Neuronal stem cell (in vitro differentiated cells): ENCODE data around the gene ETV1.

ENCODE experiments used
- DNase-seq: peaks from one replicate; pipeline ENCODE4 v3.0.0-alpha.2; 2013; ENCODE audit warnings: low spot score
- H2AFZ ChIP-seq: one replicate; pipeline ENCODE4 v1.6.1; 2013; ENCODE audit warnings: mild to moderate bottlenecking, low read length, inconsistent platforms
- H2AK5ac ChIP-seq: 2 replicates; pipeline ENCODE4 v1.6.1; 2013; ENCODE audit warnings: low read depth, mild to moderate bottlenecking, inconsistent platforms, low read length, moderate library complexity, mixed read lengths
- H2BK120ac ChIP-seq: 2 replicates; pipeline ENCODE4 v1.6.1; 2013; ENCODE audit warnings: low read depth, mild to moderate bottlenecking, inconsistent platforms, low read length, moderate library complexity, mixed read lengths
- H2BK12ac ChIP-seq: one replicate; pipeline ENCODE4 v1.6.1; 2013; ENCODE audit warnings: low read length, inconsistent platforms
- H2BK15ac ChIP-seq: 2 replicates; pipeline ENCODE4 v1.6.1; 2013; ENCODE audit warnings: mild to moderate bottlenecking, low read length, inconsistent platforms, mixed read lengths
- H2BK5ac ChIP-seq: one replicate; pipeline ENCODE4 v1.6.1; 2013; ENCODE audit warnings: inconsistent platforms, mild to moderate bottlenecking, low read length, moderate library complexity
- H3K14ac ChIP-seq: one replicate; pipeline ENCODE4 v1.6.1; 2013; ENCODE audit warnings: low read length, inconsistent platforms
- H3K18ac ChIP-seq: 2 replicates; pipeline ENCODE4 v1.6.1; 2013; ENCODE audit warnings: low read length, inconsistent platforms
- H3K23ac ChIP-seq: 2 replicates; pipeline ENCODE4 v1.6.1; 2013; ENCODE audit warnings: low read depth, mild to moderate bottlenecking, mixed read lengths, low read length, inconsistent platforms; ENCODE audit not compliant: poor library complexity
- H3K27ac ChIP-seq: replicated peaks from 3 replicates; pipeline ENCODE4 v1.5.1; 2013; ENCODE audit warnings: low read length, inconsistent platforms
- H3K27me3 ChIP-seq, 3 experiments: 2 replicates each; pipeline ENCODE4 v1.6.1; 2013; ENCODE audit warnings: low read length in 3 of 3, mild to moderate bottlenecking in 2 of 3, inconsistent platforms in 1 of 3, low read depth in 1 of 3, mixed read lengths in 1 of 3, moderate library complexity in 1 of 3; ENCODE audit not compliant: control insufficient read depth in 3 of 3, insufficient read depth in 3 of 3
- H3K36me3 ChIP-seq, 2 donors: replicated peaks in 1 of 2; 2 replicates each; pipeline ENCODE4 v1.6.1; 2013; ENCODE audit warnings: low read length in 2 of 2; ENCODE audit not compliant: control insufficient read depth in 2 of 2, insufficient read depth in 2 of 2
- H3K4ac ChIP-seq: 2 replicates; pipeline ENCODE4 v1.6.1; 2013; ENCODE audit warnings: inconsistent platforms, mild to moderate bottlenecking, low read length, moderate library complexity
- H3K4me1 ChIP-seq, 2 donors: 1 replicate in 1 of 2; 2 replicates in 1 of 2; pipeline ENCODE4 v1.6.1; 2013; ENCODE audit warnings: low read length in 2 of 2, low read depth in 1 of 2; ENCODE audit not compliant: control insufficient read depth in 2 of 2, insufficient read depth in 1 of 2
- H3K4me2 ChIP-seq: one replicate; pipeline ENCODE4 v1.6.1; 2013; ENCODE audit warnings: mild to moderate bottlenecking, low read length, inconsistent platforms; ENCODE audit not compliant: insufficient read depth, poor library complexity, severe bottlenecking
- H3K4me3 ChIP-seq, 2 donors: 2 replicates each; pipeline ENCODE4 v1.5.1; 2013; ENCODE audit warnings: low read length in 2 of 2, mild to moderate bottlenecking in 2 of 2, inconsistent platforms in 1 of 2, moderate library complexity in 1 of 2
- H3K79me1 ChIP-seq: one replicate; pipeline ENCODE4 v1.6.1; 2013; ENCODE audit warnings: low read depth, mild to moderate bottlenecking, inconsistent platforms, low read length, moderate library complexity
- H3K9ac ChIP-seq: one replicate; pipeline ENCODE4 v1.6.1; 2013; ENCODE audit warnings: mild to moderate bottlenecking, low read depth, low read length, inconsistent platforms; ENCODE audit not compliant: poor library complexity
- H3K9me3 ChIP-seq, 2 donors: replicated peaks in 1 of 2; 2 replicates each; pipeline versions ENCODE3 to v1.6.1; 2013; ENCODE audit warnings: low read length in 2 of 2, mild to moderate bottlenecking in 2 of 2, inconsistent platforms in 1 of 2, low read depth in 1 of 2, mixed read lengths in 1 of 2, moderate library complexity in 1 of 2; ENCODE audit not compliant: control insufficient read depth in 2 of 2, insufficient read depth in 1 of 2
- H4K8ac ChIP-seq: one replicate; pipeline ENCODE4 v1.6.1; 2013; ENCODE audit warnings: low read depth, mild to moderate bottlenecking, inconsistent platforms, low read length, moderate library complexity
- H4K91ac ChIP-seq: one replicate; pipeline ENCODE4 v1.6.1; 2013; ENCODE audit warnings: low read length, low read depth, mild to moderate bottlenecking, inconsistent platforms; ENCODE audit not compliant: poor library complexity
- WGBS, 2 donors: extraction: QIAGEN DNeasy Blood & Tissue Kit; methylation state at CpG; one replicate each; pipeline ENCODE4 v1.1.7; 2013; ENCODE audit warnings: missing lambda C conversion rate in 2 of 2, mixed read lengths in 1 of 2; ENCODE audit not compliant: insufficient read length in 2 of 2, insufficient replicate concordance in 1 of 2; ENCODE audit errors: extremely low coverage in 2 of 2; 5-methylcytosine and 5-hydroxymethylcytosine counted together

Gene ETV1

DNA sequence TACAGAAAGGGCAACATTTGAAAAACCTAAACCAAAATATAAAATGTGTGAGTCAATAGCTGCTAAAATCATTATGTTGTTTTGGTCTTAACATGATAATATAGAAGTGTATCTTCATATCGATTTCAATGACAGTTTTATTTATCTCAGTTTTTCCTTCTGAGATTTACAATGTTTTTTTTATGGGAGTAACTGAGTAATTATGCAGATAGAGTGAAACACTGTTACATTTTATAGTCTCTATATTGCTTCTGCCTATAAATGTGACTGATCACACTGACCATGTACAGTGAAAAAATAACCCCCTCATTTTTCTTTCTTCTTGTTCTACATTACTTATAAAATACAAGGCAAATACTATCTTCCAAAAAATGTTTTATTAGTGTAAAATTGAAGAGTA lies 81.6 kb downstream of the ETV1 start:
- Histone ChIP-seq H3K4me3 (no peak overlapping the region), H3K4ac (no peak overlapping the region), H2BK15ac (no peak overlapping the region), H2AK5ac (no peak overlapping the region), H4K91ac (no peak overlapping the region), H2BK120ac (no peak overlapping the region), H3K4me2 (no peak overlapping the region), H3K18ac (no peak overlapping the region), H3K4me1 (peaks cover 0 to 6% of the 10 kb centered on the region in 2 donors), H3K36me3 (peaks cover 7 to 71% of the 10 kb centered on the region in 2 donors), H3K27me3 (no peaks in the 10 kb centered on the region), H3K14ac (no peak overlapping the region), H4K8ac (no peak overlapping the region), H2BK5ac (no peak overlapping the region), H2AFZ (no peak overlapping the region), H3K79me1 (no peaks in the 10 kb centered on the region), H3K9ac (no peak overlapping the region), H3K23ac (no peak overlapping the region), H2BK12ac (no peak overlapping the region), H3K27ac (no peak overlapping the region), H3K9me3 (peaks cover 0 to 1% of the 10 kb centered on the region in 2 donors)
- WGBS, 2 donors = no CpG with 5 or more reads among the region's 1 CpG
- DNase-seq = no peak

DNA sequence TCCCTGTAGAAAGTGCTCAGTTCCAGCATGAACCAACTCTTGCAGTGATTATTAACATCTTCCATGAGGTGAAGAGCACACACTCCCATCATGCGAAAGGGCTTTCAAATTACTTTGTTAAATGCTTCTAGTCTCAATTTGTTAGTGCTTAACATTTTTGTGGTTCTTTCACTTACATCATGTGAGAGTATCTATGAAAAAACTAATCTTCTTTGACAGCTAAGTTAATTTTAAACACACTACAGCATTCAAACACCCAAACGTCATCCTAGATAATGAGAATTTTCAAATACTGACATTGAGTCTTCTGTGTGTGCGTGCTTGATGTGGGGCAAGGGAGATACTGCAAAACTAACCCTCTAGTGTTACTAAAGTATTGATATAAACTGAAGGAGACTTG lies 84.8 kb downstream of the ETV1 start:
- Histone ChIP-seq H3K36me3 (peaks cover 8 to 96% of the 10 kb centered on the region in 2 donors), H4K91ac (no peak overlapping the region), H4K8ac (no peak overlapping the region), H3K4me3 (no peak overlapping the region), H3K27ac (no peak overlapping the region), H2BK15ac (no peak overlapping the region), H2AFZ (no peak overlapping the region), H3K23ac (no peak overlapping the region), H3K27me3 (no peaks in the 10 kb centered on the region), H2BK5ac (no peak overlapping the region), H3K79me1 (no peaks in the 10 kb centered on the region), H2BK12ac (no peak overlapping the region), H3K4ac (no peak overlapping the region), H2BK120ac (no peak overlapping the region), H2AK5ac (no peak overlapping the region), H3K18ac (no peak overlapping the region), H3K4me1 (peaks cover 0 to 6% of the 10 kb centered on the region in 2 donors), H3K9me3 (peaks cover 0 to 2% of the 10 kb centered on the region in 2 donors), H3K4me2 (no peak overlapping the region), H3K14ac (no peak overlapping the region), H3K9ac (no peak overlapping the region)
- no peak for DNase-seq
- no CpG with 5 or more reads among the region's 3 CpGs for WGBS, 2 donors

- H3K4me2 ChIP-seq = no peak overlapping the region
- H3K4ac ChIP-seq = no peak overlapping the region
- H4K8ac ChIP-seq = no peak overlapping the region
- no peak overlapping the region for H3K27ac ChIP-seq
- no peak overlapping the region for H2BK12ac ChIP-seq
- H3K36me3 ChIP-seq = peaks cover 8 to 96% of the 10 kb centered on the region in 2 donors
- no peak overlapping the region for H2AK5ac ChIP-seq
- H2BK5ac ChIP-seq = no peak overlapping the region
- H4K91ac ChIP-seq = no peak overlapping the region
- no peak overlapping the region for H2AFZ ChIP-seq
- H3K14ac ChIP-seq = no peak overlapping the region
- H3K9ac ChIP-seq = no peak overlapping the region
- H3K4me1 ChIP-seq = peaks cover 0 to 3% of the 10 kb centered on the region in 2 donors
- no peak overlapping the region for H3K23ac ChIP-seq
- no peak overlapping the region for H2BK15ac ChIP-seq
- no peak for DNase-seq
- no peak overlapping the region for H3K18ac ChIP-seq
- H3K4me3 ChIP-seq = no peak overlapping the region
- no CpG with 5 or more reads among the region's 2 CpGs for WGBS, 2 donors
- peaks cover 0 to 2% of the 10 kb centered on the region in 2 donors for H3K9me3 ChIP-seq
- H3K27me3 ChIP-seq = no peaks in the 10 kb centered on the region
- H3K79me1 ChIP-seq = no peaks in the 10 kb centered on the region
- no peak overlapping the region for H2BK120ac ChIP-seq
These were observed 85.5 kb downstream of the ETV1 start for GRCh38 chr7:13904007-13904406.

- peaks cover 0 to 1% of the 10 kb centered on the region in 2 donors for H3K4me1 ChIP-seq
These were observed 87.9 kb downstream of the ETV1 start for GRCh38 chr7:13901577-13901976.

More at GRCh38 chr7:13901577-13901976, 87.9 kb downstream of the ETV1 start:
- no CpG with 5 or more reads among the region's 3 CpGs for WGBS, 2 donors
- H2BK12ac ChIP-seq = no peak overlapping the region
- H3K79me1 ChIP-seq = no peaks in the 10 kb centered on the region
- peaks cover 0 to 2% of the 10 kb centered on the region in 2 donors for H3K9me3 ChIP-seq
- peaks cover 8 to 91% of the 10 kb centered on the region in 2 donors for H3K36me3 ChIP-seq
- no peak for DNase-seq
- H2BK120ac ChIP-seq = no peak overlapping the region
- H2AFZ ChIP-seq = no peak overlapping the region
- no peak overlapping the region for H3K14ac ChIP-seq
- H3K4me3 ChIP-seq = no peak overlapping the region
- H3K4ac ChIP-seq = no peak overlapping the region
- H3K23ac ChIP-seq = no peak overlapping the region
- H3K27ac ChIP-seq = no peak overlapping the region
- H2BK15ac ChIP-seq = no peak overlapping the region
- H2AK5ac ChIP-seq = no peak overlapping the region
- no peak overlapping the region for H4K91ac ChIP-seq
- H2BK5ac ChIP-seq = no peak overlapping the region
- no peak overlapping the region for H3K18ac ChIP-seq
- H3K4me2 ChIP-seq = no peak overlapping the region
- H4K8ac ChIP-seq = no peak overlapping the region
- H3K9ac ChIP-seq = no peak overlapping the region
- H3K27me3 ChIP-seq = no peaks in the 10 kb centered on the region
